Ureter (tissue), 1 donor: ENCODE measurements around the gene CTNNA3. TPM values are rescaled to one million over a fixed set of nuclear protein-coding genes. Genes with fewer than 3 reads are reported as not detected.

ENCODE experiments used
- DNase-seq: peaks from one replicate; pipeline ENCODE4 v3.0.0-alpha.2; 2020; ENCODE audit warnings: low spot score
- total RNA-seq: library from RNA; stranded (reverse); gene quantifications from one replicate; pipeline ENCODE4 v1.2.4, GENCODE V29; 2023
- donor health status: DM: yes; HTN: yes; CAD: no.

The CTNNA3 gene
- total RNA-seq, 1 donor from 2014 or later, result 1.1 TPM

- DNase-seq, result no peak
Observed at GRCh38 chr10:66222462-66223046, 1473.4 kb downstream of the CTNNA3 start.

- no peak for DNase-seq
Observed at GRCh38 chr10:66218981-66219587, 1476.9 kb downstream of the CTNNA3 start.

- no peak for DNase-seq
Observed at GRCh38 chr10:66218289-66218688, 1477.7 kb downstream of the CTNNA3 start.

GRCh38 chr10:66215920-66216319, 1480.1 kb downstream of the CTNNA3 start:
- DNase-seq, result no peak

GRCh38 chr10:66214721-66215404, 1481.1 kb downstream of the CTNNA3 start:
- DNase-seq, result no peak

- no peak for DNase-seq
Observed at GRCh38 chr10:66209025-66209424, 1487.0 kb downstream of the CTNNA3 start.

- no peak for DNase-seq
Observed at GRCh38 chr10:66204838-66205237, 1491.2 kb downstream of the CTNNA3 start.

- DNase-seq, result no peak
Observed at GRCh38 chr10:66202101-66202500, 1493.9 kb downstream of the CTNNA3 start.

- DNase-seq, result no peak
Observed at GRCh38 chr10:66192162-66192831, 1503.7 kb downstream of the CTNNA3 start.

GRCh38 chr10:66190413-66190812, 1505.6 kb downstream of the CTNNA3 start:
- DNase-seq, result no peak

GRCh38 chr10:66189271-66189670, 1506.7 kb downstream of the CTNNA3 start:
- no peak for DNase-seq

GRCh38 chr10:66187053-66187733, 1508.8 kb downstream of the CTNNA3 start:
- DNase-seq, result no peak

GRCh38 chr10:66183028-66183427, 1513.0 kb downstream of the CTNNA3 start:
- DNase-seq, result no peak

GRCh38 chr10:66180581-66181318, 1515.2 kb downstream of the CTNNA3 start:
- no peak for DNase-seq

- DNase-seq, result no peak
Observed at GRCh38 chr10:66180021-66180420, 1516.0 kb downstream of the CTNNA3 start.

GRCh38 chr10:66176772-66177171, 1519.2 kb downstream of the CTNNA3 start:
- DNase-seq, result no peak

GRCh38 chr10:66167816-66168215, 1528.2 kb downstream of the CTNNA3 start:
- no peak for DNase-seq

- no peak for DNase-seq
Observed at GRCh38 chr10:66162560-66163143, 1533.3 kb downstream of the CTNNA3 start.

- no peak for DNase-seq
Observed at GRCh38 chr10:66151346-66151745, 1544.6 kb downstream of the CTNNA3 start.

GRCh38 chr10:66148312-66148711, 1547.7 kb downstream of the CTNNA3 start:
- no peak for DNase-seq

- no peak for DNase-seq
Observed at GRCh38 chr10:66144016-66144415, 1552.0 kb downstream of the CTNNA3 start.
